Activated gamma-delta T cell treated with anti-CD3 and anti-CD28 coated beads, Interleukin-2, amount 50 U/mL, for 16 hours (primary cell): ENCODE measurements around the gene ARPC1B.
A peak's percentile ranks its signal among the peaks of the same experiment; 100 is the strongest.
"Not testable (repeated sequence)": the region's sequence is repeated elsewhere in the genome, so short reads cannot be mapped to it uniquely, and the experiment has no call there.

Source experiments
- DNase-seq: peaks from one replicate; pipeline ENCODE4 v3.0.0-alpha.2; 2020; ENCODE audit warnings: low read depth

ARPC1B gene

DNA sequence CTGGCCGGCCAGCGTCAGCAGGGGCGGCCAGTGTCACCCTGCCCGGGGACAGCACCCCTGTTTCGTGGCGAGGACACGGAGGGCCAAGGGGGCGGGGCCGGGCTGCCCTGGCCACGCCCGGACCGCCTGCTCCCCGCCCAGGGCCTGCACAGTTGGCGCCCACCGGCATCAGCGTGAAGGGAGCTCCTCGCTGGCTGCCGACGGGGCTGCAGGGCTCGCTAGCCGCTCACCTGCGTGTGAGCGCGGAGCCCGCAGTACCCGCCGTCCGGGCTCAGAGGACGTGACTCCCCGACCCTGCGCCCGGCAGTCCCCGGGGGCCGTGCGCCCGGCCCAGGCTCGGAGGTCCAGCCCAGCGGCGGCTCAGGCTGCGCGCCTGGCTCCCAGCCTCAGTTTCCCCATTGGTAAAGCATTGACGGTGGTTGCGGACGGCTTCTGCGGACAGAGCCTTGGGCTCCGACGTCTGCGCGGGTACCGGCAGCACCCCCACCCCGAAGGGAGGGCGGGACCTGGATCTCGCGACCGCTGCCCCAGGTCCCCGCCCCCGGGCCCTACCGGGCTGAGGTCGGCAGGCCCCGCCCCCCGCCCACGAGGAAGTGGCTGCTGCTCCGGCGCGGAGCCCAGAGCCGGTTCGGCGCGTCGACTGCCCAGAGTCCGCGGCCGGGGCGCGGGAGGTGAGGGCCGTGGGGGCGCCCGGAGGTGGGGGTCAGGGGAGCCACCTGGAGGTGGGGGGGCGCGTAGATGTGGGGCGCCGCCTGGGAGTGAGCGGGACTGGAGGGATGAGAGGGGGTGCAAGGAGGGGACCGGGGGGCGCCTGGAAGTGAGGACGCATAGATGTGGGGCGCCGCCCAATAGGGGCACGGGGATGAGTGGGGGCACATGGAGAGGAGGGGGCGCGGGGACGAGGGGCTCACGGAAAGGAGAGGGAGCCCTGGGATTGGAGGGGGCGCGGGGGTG, at the start of gene ARPC1B:
ARPC1B (plus strand) TSS at position 620 of the 954 bp plus-strand sequence. CDS start 10,985 bp downstream, outside the sequence.
- DNase-seq = peak; percentile 78

DNA sequence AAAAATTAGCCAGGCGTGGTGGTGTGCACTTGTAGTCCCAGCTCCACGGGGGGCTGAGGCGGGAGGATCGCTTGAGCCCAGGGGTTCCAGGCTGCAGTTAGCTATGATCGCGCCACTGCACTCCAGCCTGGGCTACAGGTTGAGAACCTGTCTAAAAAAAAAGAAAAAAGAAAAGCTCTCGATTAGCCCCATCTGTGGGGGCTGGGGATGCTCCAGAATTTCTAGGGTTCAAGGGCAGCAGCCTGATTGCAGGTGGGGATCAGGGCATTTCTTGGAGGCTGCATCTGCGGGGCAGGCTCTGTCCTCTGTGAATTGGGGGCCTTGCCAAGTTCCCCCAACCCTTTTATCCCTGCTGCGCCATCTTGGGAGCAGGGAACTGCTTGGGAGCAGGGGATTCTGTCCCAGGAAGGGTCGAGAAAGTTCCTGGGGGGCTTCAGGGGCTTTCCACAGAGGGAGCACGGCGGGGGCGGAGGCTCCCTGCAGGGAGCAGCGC, 49.5 kb upstream of the ARPC1B start:
- DNase-seq = no peak

DNA sequence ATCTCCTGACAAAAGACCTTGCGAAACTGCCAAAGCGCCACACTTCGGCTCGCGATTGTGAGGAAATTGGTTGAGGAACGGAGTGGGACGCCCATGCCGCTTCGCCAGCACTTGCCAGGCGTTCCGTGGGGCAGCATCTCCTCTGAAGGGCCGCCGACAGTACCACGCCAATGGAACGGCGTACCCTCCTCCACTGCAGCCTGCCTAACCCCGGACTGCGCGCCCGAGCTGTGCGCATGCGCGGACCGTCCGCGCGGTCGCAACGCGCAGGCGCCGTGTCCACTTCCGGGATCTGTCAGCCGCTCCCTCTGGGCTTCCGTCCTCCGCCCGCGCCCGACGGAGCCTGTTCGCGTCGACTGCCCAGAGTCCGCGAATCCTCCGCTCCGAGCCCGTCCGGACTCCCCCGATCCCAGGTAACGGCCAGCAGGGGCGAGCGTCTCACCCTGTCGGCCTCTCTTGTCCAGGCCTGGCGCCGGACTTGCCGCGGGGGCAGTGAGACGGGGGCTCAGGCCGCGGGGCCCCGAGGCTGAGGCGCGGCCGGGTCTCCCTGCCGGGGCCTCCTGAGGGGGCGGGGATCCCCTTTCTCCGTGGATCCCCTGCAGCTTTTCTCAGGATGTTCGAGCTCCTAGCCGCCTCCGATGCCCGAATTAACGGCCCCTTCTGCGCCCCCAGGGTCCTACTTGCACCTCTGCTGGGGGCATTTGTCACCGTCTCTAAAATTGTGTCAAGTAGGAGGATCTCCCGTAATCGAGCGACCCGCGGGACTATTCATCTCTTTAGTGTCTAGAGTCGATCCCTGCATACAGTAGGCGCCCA, 48.7 kb upstream of the ARPC1B start, which contains the start of gene ARPC1A:
ARPC1A (plus strand) TSS at position 307 of the 816 bp plus-strand sequence. CDS start 7,456 bp downstream, outside the sequence.
- DNase-seq = peak; percentile 85

DNA sequence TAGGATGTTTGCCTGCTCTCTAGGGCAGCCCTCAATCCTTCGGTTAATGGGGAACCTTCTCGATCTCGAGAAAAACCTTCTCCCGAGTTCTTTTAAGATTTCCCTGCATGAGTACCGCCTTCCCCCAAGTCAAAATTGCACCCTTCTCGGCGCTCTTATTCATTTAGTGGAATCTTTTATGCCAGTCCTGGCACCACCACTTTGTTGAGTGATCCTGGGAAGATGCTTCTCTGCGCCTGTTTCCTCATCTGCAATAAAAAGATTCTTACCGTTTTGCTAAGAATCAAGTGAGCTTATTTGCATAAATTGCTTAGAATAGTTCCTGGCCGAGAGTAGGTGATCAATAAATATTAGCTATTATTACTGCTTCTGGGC, 48.1 kb upstream of the ARPC1B start:
- DNase-seq = no peak

DNA sequence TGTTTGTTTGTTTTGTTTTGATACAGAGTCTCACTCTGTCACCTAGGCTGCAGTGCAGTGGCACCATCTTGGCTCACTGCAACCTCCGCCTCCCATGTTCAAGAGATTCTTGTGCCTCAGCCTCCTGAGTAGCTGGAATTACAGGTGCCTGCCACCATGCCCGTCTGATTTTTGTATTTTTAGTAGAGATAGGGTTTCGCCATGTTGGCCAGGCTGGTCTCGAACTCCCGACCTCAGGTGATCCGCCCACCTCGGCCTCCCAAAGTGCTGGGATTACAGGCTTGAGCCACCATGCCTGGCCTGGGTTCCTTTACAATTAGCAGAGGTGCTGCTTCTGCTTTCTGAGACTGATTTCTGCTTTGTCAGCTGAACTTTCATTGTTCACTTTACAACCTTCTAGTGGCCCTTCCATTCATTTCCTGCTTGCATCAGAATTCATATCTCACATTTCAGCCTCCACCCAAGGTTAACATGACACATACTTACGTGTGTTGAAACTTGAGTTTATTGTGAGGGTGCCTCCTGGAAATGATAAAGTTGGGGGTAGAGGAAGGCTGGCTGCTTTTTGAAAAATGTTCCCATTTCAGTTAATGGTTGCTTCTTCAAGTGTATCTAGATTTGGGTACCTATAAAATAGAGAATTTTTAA, 44.1 kb upstream of the ARPC1B start:
- not testable (repeated sequence) for DNase-seq

DNA sequence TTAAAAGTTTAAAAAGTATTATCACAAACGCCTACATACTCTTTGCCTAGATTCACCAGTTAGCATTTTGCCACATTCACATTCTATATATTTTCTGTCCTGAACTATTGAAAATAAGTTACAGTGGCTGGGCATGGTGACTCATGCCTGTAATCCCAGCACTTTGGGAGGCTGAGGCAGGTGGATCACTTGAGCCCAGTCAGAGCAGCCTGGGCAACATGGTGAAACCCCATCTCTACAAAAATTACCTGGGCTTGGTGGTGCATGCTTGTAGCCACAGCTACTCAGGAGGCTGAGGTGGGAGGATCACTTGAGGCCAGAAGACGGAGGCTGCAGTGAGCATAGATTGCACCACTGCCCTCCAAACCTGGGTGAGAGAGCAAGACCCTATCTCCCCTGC, 43.5 kb upstream of the ARPC1B start:
- DNase-seq = no peak

DNA sequence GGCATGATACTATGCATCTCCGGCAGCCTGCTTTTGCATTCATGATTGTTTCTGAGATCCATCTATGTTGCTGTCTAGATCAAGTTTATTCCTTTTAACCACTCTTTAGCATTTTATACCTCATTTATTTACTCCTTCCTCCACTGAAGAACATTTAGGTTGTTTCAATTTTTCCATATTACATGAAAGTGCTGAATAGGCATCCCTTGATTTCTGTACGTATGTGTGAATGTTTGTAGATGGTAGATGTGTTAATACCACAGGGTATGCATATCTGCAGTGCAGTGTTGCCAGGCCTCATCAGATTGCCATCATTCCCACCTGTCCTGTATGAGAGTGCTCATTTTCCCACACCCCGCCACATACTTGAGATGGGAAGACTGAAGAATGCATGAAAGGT, 34.9 kb upstream of the ARPC1B start:
- no peak for DNase-seq

DNA sequence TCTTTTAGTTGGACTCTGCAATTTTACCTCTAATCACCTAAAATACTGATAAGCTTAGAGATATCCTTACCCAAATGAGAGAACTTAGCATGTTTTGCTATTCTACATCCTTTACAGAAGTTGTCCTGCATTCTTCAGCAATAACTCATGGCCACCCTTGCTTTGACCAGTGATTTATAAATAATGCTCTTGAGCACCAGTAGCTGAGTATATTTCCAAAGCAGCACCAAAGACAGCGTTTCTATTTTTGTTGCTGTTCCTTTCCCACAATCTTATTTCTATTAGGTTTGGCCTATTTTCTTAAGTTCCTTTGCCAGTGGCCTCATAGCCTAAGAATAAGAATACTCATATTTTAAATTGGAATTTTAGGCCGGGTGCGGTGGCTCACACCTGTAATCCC, 33.9 kb upstream of the ARPC1B start:
- DNase-seq = no peak

DNA sequence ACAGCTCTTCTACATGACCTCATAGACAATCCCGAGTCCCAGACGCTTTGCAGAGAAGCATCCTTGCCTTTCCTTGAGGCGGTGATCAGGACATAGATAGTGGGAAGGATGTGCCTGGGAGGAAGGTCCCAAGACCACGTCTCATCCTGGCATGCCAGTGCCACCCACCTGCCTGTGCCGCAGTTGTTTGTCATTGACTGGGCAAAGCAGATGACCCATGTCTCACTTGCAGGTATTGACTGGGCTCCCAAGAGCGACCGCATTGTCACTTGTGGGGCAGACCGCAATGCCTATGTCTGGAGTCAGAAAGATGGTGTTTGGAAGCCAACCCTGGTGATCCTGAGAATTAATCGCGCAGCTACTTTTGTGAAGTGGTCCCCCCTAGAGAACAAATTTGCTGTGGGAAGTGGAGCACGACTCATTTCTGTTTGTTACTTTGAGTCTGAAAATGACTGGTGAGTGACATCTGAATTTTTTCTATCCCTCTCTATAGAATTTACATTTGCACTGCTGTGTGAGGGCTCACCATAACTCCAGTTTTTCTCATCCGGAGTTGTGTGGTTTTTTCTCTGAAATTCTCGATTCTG, 30.4 kb upstream of the ARPC1B start:
- no peak for DNase-seq

DNA sequence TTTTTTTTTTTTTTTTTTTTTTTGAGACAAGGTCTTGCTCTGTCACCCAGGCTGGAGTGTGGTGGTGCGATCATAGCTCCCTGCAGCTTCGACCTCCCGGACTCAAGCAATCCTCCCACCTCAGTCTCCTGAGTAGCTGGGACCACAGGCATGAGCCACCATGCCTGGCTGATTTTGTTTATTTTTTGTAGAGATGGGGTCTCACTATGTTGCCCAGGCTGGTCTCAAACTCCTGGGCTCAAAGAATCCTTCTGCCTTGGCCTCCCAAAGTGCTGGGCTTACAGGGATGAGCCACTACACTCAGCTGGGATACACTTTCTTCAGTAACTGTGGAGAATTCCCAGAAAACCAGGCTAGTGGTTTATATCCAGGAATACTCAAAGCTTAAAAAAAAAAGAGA, 23.9 kb upstream of the ARPC1B start:
- DNase-seq = not testable (repeated sequence)

DNA sequence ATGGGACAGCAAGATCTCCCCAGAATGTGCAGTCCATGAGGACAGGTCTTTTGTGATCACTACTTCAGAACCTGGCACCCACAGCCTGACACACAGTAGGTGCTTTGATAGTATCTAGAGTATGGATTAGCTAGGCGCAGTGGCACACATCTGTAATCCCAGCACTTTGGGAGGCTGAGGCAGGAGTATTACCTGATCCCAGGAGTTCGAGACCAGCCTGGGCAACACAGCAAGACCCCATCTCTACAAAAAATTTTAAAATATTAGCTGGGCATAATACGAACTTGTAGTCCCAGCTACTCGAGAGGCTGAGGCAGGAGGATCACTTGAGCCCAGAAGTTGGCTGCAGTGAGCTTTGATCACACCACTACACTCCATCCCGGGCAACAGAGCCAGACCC, 22.3 kb upstream of the ARPC1B start:
- DNase-seq = no peak

DNA sequence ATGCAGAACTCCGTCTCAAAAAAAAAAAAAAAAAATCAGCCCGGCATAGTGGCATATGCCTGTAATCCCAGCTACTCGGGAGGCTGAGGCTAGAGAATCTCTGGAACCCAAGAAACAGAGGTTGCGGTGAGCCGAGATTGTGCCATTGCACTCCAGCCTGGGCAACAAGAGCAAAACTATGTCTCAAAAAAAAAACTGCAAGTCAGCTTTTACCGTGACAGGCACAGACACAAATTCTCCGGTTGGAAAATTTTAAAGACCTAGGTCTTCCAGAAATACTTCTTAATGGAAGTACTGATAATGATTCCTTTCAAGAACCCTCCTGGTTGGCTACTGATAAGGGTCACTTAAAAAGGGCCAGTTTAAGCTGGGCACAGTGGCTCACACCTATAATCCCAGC, 19.4 kb upstream of the ARPC1B start:
- no peak for DNase-seq

DNA sequence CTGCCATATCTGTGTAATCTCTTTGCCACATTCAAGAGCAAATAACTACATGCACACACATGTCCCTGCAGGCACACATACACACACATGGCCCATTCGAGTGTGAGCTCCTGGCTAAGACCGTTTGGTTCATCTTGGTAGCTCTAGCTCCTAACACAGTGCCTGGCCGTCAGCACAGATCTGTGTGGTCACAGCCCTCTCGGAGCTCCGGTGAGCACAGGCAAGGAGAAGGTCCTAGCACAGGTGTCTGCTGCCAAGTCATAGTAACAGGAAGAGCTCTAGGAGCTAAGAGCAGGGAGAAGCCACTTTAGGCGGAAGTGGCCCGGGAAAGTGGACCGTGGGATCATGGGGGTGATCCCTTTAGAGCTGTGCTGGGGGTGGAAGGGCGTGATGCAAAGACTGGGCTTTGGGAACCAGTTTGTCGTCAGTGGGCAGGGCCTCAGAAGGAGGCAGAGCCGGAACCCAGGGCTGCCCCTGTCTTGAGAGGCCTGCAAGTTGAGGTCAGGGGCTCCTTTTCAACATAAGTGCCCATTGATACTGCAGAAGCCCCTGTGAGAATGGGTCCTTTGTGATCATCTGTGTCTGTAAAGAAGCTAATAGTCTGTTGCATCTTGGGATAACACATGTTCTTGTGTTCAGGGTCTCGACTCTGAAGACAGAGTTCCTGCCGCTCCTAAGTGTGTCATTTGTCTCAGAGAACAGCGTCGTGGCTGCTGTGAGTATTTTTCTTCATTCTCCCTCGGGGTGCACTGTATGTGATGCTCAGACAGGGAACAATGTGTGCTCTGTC, 16.6 kb upstream of the ARPC1B start:
- no peak for DNase-seq

DNA sequence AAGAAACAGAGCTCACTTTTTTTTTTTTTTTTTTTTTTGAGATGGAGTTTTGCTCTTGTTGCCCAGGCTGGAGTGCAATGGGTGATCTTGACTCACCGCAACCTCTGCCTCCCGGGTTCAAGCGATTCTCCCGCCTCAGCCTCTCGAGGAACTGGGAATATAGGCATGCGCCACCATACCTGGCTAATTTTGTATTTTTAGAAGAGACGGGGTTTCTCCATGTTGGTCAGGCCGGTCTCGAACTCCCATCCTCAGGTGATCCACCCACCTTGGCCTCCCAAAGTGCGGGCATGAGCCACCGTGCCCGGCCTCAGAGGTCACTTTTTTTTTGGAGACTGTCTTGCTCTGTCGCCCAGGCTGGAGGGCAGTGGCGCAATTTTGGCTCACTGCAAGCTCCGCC, 16.0 kb upstream of the ARPC1B start:
- not testable (repeated sequence) for DNase-seq

DNA sequence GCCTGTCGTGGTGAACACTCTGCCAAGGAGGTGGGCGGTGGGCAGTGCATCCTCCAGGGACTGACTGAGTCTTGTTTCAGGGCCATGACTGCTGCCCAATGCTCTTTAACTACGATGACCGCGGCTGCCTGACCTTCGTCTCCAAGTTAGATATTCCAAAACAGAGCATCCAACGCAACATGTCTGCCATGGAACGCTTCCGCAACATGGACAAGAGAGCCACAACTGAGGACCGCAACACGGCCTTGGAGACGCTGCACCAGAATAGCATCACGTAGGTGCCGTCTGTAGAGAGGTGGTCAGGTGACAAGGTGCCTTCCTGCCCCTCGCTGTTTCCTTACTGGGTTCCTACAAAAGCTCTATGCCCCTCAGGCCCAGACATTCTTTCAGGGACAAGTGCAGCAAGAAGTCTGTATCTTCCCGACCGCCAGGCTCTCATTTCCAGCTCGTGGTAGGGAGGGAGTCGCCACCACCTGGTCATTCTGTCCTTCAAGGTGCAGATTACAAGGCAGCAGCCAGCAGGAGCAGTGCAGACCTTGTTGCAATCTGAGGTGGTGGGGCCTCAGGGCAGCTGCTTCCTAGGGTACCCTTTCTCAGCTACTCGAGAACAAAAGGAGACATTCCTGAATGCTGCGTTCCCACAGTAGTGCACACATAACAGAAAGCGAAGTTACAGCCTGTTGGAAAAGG, 14.9 kb upstream of the ARPC1B start:
- no peak for DNase-seq

DNA sequence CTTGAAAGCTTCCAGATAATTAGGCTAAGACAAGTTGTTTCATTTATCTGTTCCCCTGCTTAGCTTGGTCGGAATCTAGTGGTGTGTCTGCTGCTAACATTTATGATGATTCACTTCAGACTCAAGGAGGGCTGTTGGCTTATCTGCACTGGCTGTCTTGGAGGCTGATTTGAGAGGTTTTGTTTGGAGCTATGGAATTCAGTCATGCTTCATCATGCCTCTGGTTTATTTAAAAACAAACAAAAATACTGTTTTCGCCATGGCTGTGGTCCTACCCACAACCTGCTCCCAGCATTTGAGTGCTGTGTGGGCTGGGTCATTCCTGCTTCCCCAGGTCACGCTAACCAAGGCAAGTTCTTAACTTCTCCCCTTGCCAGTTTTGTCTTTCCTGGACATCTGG, 11.7 kb upstream of the ARPC1B start:
- no peak for DNase-seq

DNA sequence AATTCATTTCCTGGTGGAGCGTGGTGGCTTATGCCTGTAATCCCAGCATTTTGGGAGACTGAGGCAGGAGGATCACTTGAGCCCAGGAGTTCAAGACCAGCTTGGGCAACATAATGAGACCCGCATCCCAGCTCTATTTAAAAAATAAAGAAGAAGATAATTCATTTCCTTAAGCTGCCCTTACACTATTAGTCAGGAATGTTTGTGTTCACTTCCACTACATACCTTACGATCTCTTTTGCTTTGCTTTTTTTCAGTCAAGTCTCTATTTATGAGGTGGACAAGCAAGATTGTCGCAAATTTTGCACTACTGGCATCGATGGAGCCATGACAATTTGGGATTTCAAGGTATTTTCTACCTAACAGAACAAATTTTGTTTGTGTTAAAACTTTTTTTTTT, 11.2 kb upstream of the ARPC1B start:
- no peak for DNase-seq

DNA sequence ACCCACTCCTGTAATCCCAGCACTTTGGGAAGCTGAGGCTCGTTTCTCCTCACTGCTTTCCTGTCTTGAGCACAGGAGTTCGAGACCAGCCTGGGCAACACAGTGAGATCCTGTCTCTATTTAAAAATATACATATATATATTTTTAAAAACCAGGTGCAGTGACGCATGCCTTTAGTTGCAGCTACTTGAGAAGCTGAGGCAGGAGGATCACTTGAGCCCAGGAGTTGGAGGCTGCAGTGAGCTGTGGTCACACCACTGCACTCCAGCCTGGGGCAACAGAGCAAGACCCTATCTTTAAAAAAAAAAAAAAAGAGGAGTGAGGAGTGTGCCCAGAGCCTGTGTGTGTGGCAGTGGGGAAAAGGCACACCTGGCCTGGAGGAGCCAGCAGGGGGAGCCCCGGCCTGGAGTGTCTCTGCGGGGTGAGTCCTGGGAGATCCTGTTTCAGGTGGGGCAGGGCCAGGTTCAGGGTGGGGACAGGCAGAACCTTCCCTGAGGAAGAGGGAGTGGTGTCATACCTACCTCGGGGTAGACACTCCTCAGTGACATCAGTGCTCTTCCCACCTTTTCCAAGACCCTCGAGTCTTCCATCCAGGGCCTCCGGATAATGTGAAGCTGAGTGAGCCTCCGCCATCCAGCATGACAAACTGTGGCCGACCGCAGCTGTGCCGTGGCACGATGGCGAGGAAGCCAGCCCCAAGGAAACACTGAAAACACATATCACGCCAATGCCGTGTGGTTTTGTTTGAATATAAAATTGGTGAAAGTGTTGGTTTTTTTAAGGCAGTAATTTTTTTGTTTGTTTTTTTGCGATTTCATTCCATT, 9.0 kb upstream of the ARPC1B start:
- peak; percentile 54 for DNase-seq

DNA sequence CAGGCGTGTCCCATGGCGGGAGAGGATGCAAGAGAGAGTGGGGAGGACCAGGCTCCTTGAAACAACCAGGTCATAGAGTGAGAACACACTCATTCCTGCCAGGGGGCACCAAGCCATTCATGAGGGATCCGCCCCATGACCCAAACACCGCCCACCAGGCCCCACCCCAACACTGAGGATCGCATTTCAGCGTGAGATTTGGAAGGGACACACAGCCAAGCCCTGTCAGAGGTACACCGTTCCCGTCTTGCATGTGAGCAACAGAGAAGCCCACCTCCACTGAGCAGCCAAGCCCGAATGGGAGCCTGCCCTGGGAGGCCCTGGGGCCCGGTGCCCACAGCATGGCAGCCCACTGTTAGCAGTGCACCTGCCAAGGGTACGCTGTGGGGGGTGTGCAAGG, 7.9 kb upstream of the ARPC1B start:
- no peak for DNase-seq
